Osteoblast (primary cell): Measurements from ENCODE around the gene SORCS3. TPM values are rescaled to one million over a fixed set of nuclear protein-coding genes. Genes with fewer than 3 reads are reported as not detected.

Experiments
- DNase-seq: peaks from one replicate; pipeline ENCODE4 v3.0.0; 2011; ENCODE audit warnings: low spot score, mixed read lengths; ENCODE audit not compliant: insufficient read length; ENCODE audit errors: missing footprints
- H2AFZ ChIP-seq: 2 replicates; pipeline ENCODE4 v1.6.0; 2011; ENCODE audit warnings: mild to moderate bottlenecking, low read length
- H3K27ac ChIP-seq: 2 replicates; pipeline ENCODE4 v1.5.1; 2011; ENCODE audit warnings: mild to moderate bottlenecking, low read depth, low read length, moderate library complexity
- H3K27me3 ChIP-seq: 2 replicates; pipeline ENCODE4 v1.6.0; 2012; ENCODE audit warnings: mild to moderate bottlenecking, control low read depth, inconsistent platforms, low read length, moderate library complexity; ENCODE audit not compliant: insufficient read depth
- H3K36me3 ChIP-seq: 2 replicates; pipeline ENCODE4 v1.5.1; 2011; ENCODE audit warnings: mild to moderate bottlenecking, low read length, control low read depth, moderate library complexity; ENCODE audit not compliant: insufficient read depth
- H3K4me1 ChIP-seq: 2 replicates; pipeline ENCODE4 v1.5.1; 2011; ENCODE audit warnings: mild to moderate bottlenecking, low read length, control low read depth, moderate library complexity; ENCODE audit not compliant: insufficient read depth
- H3K4me2 ChIP-seq: 2 replicates; pipeline ENCODE4 v1.6.0; 2011; ENCODE audit warnings: mild to moderate bottlenecking, low read length; ENCODE audit not compliant: insufficient read depth
- H3K4me3 ChIP-seq: fragments of 200-600 bp; sonication (generic); 3 replicates; pipeline ENCODE4 v1.5.1; 2012; ENCODE audit warnings: mild to moderate bottlenecking, low read length, inconsistent platforms; ENCODE audit not compliant: insufficient read depth
- H3K79me2 ChIP-seq: 2 replicates; pipeline ENCODE4 v1.6.0; 2012; ENCODE audit warnings: mild to moderate bottlenecking, low read length, control low read depth, inconsistent platforms; ENCODE audit not compliant: insufficient read depth
- H3K9me3 ChIP-seq: 2 replicates; pipeline ENCODE4 v1.5.1; 2011; ENCODE audit warnings: low read depth, low read length, control low read depth
- H4K20me1 ChIP-seq: 2 replicates; pipeline ENCODE4 v1.6.0; 2012; ENCODE audit warnings: mild to moderate bottlenecking, low read length, control low read depth; ENCODE audit not compliant: insufficient read depth
- total RNA-seq: library from RNA; depleted of rRNA; stranded (reverse); fragments of >200 nt; gene quantifications from 2 replicates; pipeline ENCODE4 v1.2.3, GENCODE V29; 2012
- TF ChIP-seq, protein P1 (sequence below): IDR thresholded peaks from 2 replicates; pipeline ENCODE4 v1.5.1; 2011; ENCODE audit warnings: mild to moderate bottlenecking, low read depth, low read length, moderate library complexity; ENCODE audit errors: extremely low read depth

The SORCS3 gene
- total RNA-seq, 1 donor: not detected

DNA sequence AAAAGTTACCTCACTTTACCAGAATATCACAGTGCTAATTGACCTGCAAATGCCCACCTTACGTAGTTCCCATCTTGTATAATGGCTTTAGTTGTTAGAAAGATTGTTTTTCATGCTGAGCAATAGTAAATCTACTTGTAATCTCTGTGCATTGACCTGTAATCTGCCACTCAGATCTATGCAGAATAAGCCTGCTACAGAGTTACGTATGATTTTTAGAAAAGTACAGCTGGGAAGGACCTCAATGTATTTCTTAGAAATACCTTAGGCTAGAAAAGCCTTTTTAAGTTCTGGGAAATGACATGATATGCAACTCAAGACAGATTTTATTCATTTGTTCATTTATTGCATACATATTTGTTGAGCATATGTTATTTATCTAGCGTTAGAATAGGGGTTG is 530.9 kb downstream of the SORCS3 start:
- Histone ChIP-seq H3K4me2 (no peak overlapping the region), H3K9me3 (no peaks in the 10 kb centered on the region), H4K20me1 (no peaks in the 10 kb centered on the region), H2AFZ (no peak overlapping the region), H3K36me3 (no peaks in the 10 kb centered on the region), H3K79me2 (no peaks in the 10 kb centered on the region), H3K4me3 (no peak overlapping the region), H3K4me1 (no peaks in the 10 kb centered on the region), H3K27me3 (no peaks in the 10 kb centered on the region), H3K27ac (no peak overlapping the region)
- no peak for DNase-seq
- TF ChIP-seq, protein P1, sequence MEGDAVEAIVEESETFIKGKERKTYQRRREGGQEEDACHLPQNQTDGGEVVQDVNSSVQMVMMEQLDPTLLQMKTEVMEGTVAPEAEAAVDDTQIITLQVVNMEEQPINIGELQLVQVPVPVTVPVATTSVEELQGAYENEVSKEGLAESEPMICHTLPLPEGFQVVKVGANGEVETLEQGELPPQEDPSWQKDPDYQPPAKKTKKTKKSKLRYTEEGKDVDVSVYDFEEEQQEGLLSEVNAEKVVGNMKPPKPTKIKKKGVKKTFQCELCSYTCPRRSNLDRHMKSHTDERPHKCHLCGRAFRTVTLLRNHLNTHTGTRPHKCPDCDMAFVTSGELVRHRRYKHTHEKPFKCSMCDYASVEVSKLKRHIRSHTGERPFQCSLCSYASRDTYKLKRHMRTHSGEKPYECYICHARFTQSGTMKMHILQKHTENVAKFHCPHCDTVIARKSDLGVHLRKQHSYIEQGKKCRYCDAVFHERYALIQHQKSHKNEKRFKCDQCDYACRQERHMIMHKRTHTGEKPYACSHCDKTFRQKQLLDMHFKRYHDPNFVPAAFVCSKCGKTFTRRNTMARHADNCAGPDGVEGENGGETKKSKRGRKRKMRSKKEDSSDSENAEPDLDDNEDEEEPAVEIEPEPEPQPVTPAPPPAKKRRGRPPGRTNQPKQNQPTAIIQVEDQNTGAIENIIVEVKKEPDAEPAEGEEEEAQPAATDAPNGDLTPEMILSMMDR: no peak

- Histone ChIP-seq H2AFZ (no peak overlapping the region), H3K27me3 (no peaks in the 10 kb centered on the region), H3K4me2 (no peak overlapping the region), H3K4me1 (no peaks in the 10 kb centered on the region), H3K79me2 (no peaks in the 10 kb centered on the region), H3K27ac (no peak overlapping the region), H3K9me3 (no peaks in the 10 kb centered on the region), H4K20me1 (no peaks in the 10 kb centered on the region), H3K4me3 (no peak overlapping the region), H3K36me3 (no peaks in the 10 kb centered on the region)
- TF ChIP-seq, protein P1: no peak
- no peak for DNase-seq
These were observed 540.5 kb downstream of the SORCS3 start for GRCh38 chr10:105181626-105182025.

- no peaks in the 10 kb centered on the region for H4K20me1 ChIP-seq
- no peaks in the 10 kb centered on the region for H3K4me1 ChIP-seq
- H3K27ac ChIP-seq: no peak overlapping the region
- no peak overlapping the region for H3K4me3 ChIP-seq
- peaks cover 2% of the 10 kb centered on the region for H3K9me3 ChIP-seq
- no peak overlapping the region for H3K4me2 ChIP-seq
- DNase-seq: no peak
- H2AFZ ChIP-seq: no peak overlapping the region
- no peaks in the 10 kb centered on the region for H3K36me3 ChIP-seq
- no peaks in the 10 kb centered on the region for H3K27me3 ChIP-seq
- TF ChIP-seq, protein P1: no peak
- H3K79me2 ChIP-seq: no peaks in the 10 kb centered on the region
These were observed 542.4 kb downstream of the SORCS3 start for GRCh38 chr10:105183536-105183935.

DNA sequence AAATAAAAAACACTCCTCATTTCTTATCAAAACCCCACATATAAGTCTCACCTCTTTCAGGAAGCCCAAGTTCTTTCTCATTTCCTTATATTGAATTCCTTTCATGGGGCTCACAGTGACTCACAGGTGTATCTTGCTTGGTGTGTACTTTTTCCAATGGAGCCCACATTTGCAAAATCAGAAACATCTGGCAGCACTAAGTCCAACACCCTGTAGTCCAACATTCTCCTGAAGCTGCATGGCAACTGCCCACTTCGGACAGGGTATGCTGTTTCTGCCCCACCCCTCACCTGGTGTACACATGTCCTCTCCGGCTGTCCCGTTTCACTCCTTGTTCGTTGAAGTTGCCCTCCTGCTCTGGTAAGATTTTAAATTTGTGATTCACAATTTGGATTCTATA is 544.1 kb downstream of the SORCS3 start:
- H3K4me3 ChIP-seq: no peak overlapping the region
- no peaks in the 10 kb centered on the region for H3K36me3 ChIP-seq
- H3K4me1 ChIP-seq: no peaks in the 10 kb centered on the region
- DNase-seq: no peak
- no peak overlapping the region for H2AFZ ChIP-seq
- no peaks in the 10 kb centered on the region for H3K27me3 ChIP-seq
- H4K20me1 ChIP-seq: no peaks in the 10 kb centered on the region
- H3K4me2 ChIP-seq: no peak overlapping the region
- H3K27ac ChIP-seq: no peak overlapping the region
- TF ChIP-seq, protein P1: no peak
- H3K79me2 ChIP-seq: no peaks in the 10 kb centered on the region
- H3K9me3 ChIP-seq: peaks cover 2% of the 10 kb centered on the region
